GM13976 (cell line): ENCODE data around the gene PEX10.

Experiments
- DNase-seq: peaks from one replicate; pipeline ENCODE4 v3.0.0; 2012; ENCODE audit warnings: low spot score
- CTCF ChIP-seq: IDR thresholded peaks from 2 replicates; pipeline ENCODE4 v1.5.1; 2012; ENCODE audit warnings: borderline replicate concordance, mild to moderate bottlenecking; ENCODE audit not compliant: insufficient read depth; ENCODE audit errors: extremely low read depth, missing control alignments, control extremely low read depth
- in situ Hi-C: fragments of 300-500 bp; cut with MboI; formaldehyde crosslinking; loops from one replicate; pipeline ENCODE4 v1.12.0; 2022; ENCODE audit warnings: low sequenced_read_pairs, mixed read lengths, inconsistent platforms; ENCODE audit not compliant: unreplicated experiment

Gene PEX10

DNA sequence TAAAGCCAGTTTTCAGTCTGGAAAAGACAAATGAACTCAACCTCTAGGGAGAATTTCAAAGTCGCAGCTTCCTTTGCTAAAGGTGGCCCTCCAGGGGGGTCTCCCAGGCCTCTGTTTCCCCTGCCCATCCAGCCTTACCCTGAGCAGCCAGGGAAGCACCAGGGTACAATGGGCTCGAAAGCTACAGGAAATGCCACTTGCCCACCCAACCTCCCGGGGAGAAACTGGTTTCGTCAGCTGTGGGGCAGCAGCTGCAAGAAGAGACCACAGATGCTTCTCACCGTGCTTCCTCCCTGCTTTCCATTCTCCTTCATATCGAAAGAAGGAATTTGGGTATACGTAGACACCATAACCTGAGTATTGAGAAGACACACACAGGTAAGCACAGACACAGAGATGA, 22.7 kb downstream of the PEX10 start:
- DNase-seq = no peak
- in situ Hi-C loops = no loop called here
- no peak for TF ChIP-seq CTCF

DNA sequence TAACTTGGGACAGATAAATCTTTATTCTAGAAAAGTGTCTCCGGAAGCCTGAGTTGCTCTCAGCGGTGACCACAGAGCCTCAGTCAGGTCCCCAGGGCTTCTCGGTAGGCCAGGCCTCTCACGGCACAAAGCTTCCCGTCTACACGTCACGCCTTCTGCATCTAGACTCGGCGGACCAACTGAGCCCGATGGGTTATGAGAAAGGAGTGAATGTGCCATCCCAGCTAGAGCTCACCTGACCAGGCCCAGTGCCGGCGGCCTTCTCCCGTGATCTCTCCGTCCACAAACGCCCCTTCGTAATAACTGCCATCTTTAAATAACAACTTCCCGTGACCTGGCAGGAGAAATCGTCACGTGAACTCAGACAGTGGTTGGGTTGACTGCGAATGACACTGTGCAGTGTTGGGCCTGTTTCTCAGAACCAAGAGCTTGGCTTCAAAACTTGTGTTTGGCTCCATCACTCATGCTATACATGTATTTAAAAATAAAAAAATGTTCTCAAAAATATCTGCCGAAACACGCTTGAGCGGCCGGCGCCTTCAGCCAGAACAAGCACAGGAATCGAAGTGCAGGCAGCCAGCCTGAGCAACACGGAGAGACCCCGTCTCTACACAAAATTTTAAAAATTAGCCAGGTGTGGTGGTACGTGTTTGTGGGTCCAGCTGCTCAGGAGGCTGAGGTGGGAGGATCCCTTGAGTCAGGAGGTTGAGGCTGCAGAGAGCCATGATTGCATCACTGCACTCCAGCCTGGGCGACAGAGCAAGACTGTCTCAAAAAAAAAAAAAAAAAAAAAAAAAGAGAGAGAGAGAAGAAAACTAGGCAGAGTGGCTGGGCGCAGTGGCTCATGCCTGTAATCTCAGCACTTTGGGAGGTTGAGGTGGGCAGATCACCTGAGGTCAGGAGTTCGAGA, 24.1 kb downstream of the PEX10 start:
- in situ Hi-C loops = no loop called here
- no peak for DNase-seq
- TF ChIP-seq CTCF = no peak

- in situ Hi-C loops = no loop called here
- no peak for TF ChIP-seq CTCF
- DNase-seq = no peak
These were observed 25.4 kb downstream of the PEX10 start for GRCh38 chr1:2386636-2387611.

- no peak for TF ChIP-seq CTCF
- no peak for DNase-seq
- in situ Hi-C loops = no loop called here
These were observed 26.6 kb downstream of the PEX10 start for GRCh38 chr1:2385606-2386280.

GRCh38 chr1:2384941-2385481, 27.4 kb downstream of the PEX10 start:
- TF ChIP-seq CTCF = no peak
- in situ Hi-C loops = no loop called here
- DNase-seq = no peak

GRCh38 chr1:2384130-2384860, 28.1 kb downstream of the PEX10 start:
- DNase-seq = no peak
- no peak for TF ChIP-seq CTCF
- in situ Hi-C loops = no loop called here
